HG02852 (cell line): ENCODE measurements around the gene BBS4.
"Not testable (repeated sequence)": the region's sequence is repeated elsewhere in the genome, so short reads cannot be mapped to it uniquely, and the experiment has no call there.

Source experiments
- ATAC-seq: cut with Tn5 transposase; IDR thresholded peaks from one replicate; pipeline ENCODE4 v1.9.1; 2021; ENCODE audit warnings: mild to moderate bottlenecking, moderate library complexity; ENCODE audit not compliant: unreplicated experiment

Gene BBS4

GRCh38 chr15:72690938-72691337 lies 4.9 kb downstream of the BBS4 start:
- ATAC-seq, result no peak

- no peak for ATAC-seq
These were observed 12.9 kb downstream of the BBS4 start for GRCh38 chr15:72698938-72699337.

GRCh38 chr15:72700076-72700475 lies 14.1 kb downstream of the BBS4 start:
- ATAC-seq, result no peak

- no peak for ATAC-seq
These were observed 20.3 kb downstream of the BBS4 start for GRCh38 chr15:72706266-72706665.

- not testable (repeated sequence) for ATAC-seq
These were observed 22.7 kb downstream of the BBS4 start for GRCh38 chr15:72708551-72709303.

- ATAC-seq, result no peak
These were observed 36.2 kb downstream of the BBS4 start for GRCh38 chr15:72722071-72722696.

GRCh38 chr15:72724028-72724427 lies 38.0 kb downstream of the BBS4 start:
- ATAC-seq, result no peak

GRCh38 chr15:72725446-72725845 lies 39.4 kb downstream of the BBS4 start:
- no peak for ATAC-seq

GRCh38 chr15:72725851-72726250 lies 39.8 kb downstream of the BBS4 start:
- not testable (repeated sequence) for ATAC-seq

- no peak for ATAC-seq
These were observed 41.1 kb downstream of the BBS4 start for GRCh38 chr15:72727154-72727553.

GRCh38 chr15:72728249-72728648 lies 42.2 kb downstream of the BBS4 start:
- not testable (repeated sequence) for ATAC-seq

GRCh38 chr15:72728821-72729220 lies 42.8 kb downstream of the BBS4 start:
- no peak for ATAC-seq

- ATAC-seq, result no peak
These were observed 46.1 kb downstream of the BBS4 start for GRCh38 chr15:72732086-72732485.

GRCh38 chr15:72732516-72732915 lies 46.5 kb downstream of the BBS4 start:
- ATAC-seq, result no peak

GRCh38 chr15:72733941-72734738 lies 48.1 kb downstream of the BBS4 start:
- ATAC-seq, result no peak

- ATAC-seq, result no peak
These were observed 49.1 kb downstream of the BBS4 start for GRCh38 chr15:72735111-72735510.

- ATAC-seq, result no peak
These were observed 51.1 kb downstream of the BBS4 start for GRCh38 chr15:72737061-72737460.

- ATAC-seq, result no peak
These were observed 51.7 kb downstream of the BBS4 start for GRCh38 chr15:72737723-72738122.

GRCh38 chr15:72740219-72740618 lies 54.2 kb downstream of the BBS4 start:
- ATAC-seq, result no peak

GRCh38 chr15:72749700-72750099 lies 63.7 kb downstream of the BBS4 start:
- ATAC-seq, result no peak

- no peak for ATAC-seq
These were observed 65.9 kb downstream of the BBS4 start for GRCh38 chr15:72751751-72752455.
